ENCODE results near the gene FTSJ3. TPM values are rescaled to one million over a fixed set of nuclear protein-coding genes. Genes with fewer than 3 reads are reported as not detected.

FTSJ3 gene
- total and polyA plus RNA-seq, 2 experiments from 2014 or later = 29.2 to 61.5 TPM

DNA sequence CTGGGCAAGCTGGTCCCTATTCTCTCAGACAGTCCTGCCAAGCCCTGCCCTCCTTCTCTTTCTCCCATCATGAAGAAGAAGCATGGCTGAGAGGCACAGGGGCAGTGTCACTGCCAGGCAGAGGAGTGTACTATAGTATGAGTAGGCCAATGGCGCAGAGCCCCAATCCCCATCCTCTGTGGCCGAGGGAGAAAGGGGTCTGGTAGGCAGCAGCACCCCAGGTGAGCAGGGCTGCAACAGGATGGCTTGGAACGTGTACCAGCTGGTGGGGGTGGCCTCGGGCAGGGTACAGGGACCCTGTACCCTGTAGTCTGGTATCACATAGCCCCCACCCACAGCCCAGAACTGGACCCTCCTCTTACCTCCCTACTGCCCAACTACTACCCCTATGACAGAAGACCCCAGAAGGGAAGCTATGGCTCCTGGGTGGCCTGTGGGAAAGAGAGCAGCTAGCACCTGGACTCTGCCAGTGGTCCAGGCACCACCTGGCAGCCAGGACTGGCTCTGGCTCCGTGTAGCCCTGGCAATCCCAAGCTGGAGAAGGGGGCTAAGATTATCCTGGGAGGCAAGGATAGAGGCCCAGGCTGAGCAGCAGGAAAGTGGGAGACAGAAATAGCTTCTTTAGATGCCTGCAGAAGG, 10.6 kb upstream of the FTSJ3 start:
- Mint-ChIP-seq H3K4me3 (no peak overlapping the region), H3K9me3 (no peaks in the 10 kb centered on the region), H3K36me3 (ENCODE audit: low read depth) (peaks cover 39% of the 10 kb centered on the region), H3K4me1 (peaks cover 34% of the 10 kb centered on the region), H3K27me3 (ENCODE audit: insufficient read depth, low read depth, poor library complexity) (peaks cover 28% of the 10 kb centered on the region), H3K27ac (no peak overlapping the region; the same call in 1 of the 2 replicates)
- no peak overlapping the region for H2AFZ ChIP-seq
- 0 out of 2 replicates have a peak, but pooled peaks cover 5% of the 10 kb centered on the region for H3F3A ChIP-seq (replicated peaks; ENCODE audit: low read depth)
- H3K36me3 ChIP-seq (ENCODE audit: insufficient read depth) = peaks cover 5% of the 10 kb centered on the region; the same call in 1 of the 2 replicates
- peaks cover 7% of the 10 kb centered on the region; the same call in 1 of the 2 replicates for H4K20me1 ChIP-seq (replicated peaks; ENCODE audit: insufficient read depth)
- H3K27ac ChIP-seq (ENCODE audit: low read depth) = no peak overlapping the region
- DNase-seq (ENCODE audit: low spot score) (no peak), ATAC-seq (no peak)
- H3K4me1 ChIP-seq (ENCODE audit: insufficient read depth) = peaks cover 28% of the 10 kb centered on the region
- H3K27me3 ChIP-seq (ENCODE audit: insufficient read depth) = no peaks in the 10 kb centered on the region
- peaks cover 44% of the 10 kb centered on the region for H3K79me2 ChIP-seq (replicated peaks; ENCODE audit: insufficient read depth)
- no peak overlapping the region for H3K4me3 ChIP-seq
- H3K9me2 ChIP-seq (ENCODE audit: insufficient read depth) = no peaks in the 10 kb centered on the region
- TF ChIP-seq POLR2AphosphoS5 (IDR thresholded peaks at IDR 0.05; ENCODE audit: low read depth) (no peak), EZH2phosphoT487 (IDR thresholded peaks at IDR 0.05; ENCODE audit: unreplicated experiment) (no peak), ZNF331 (CRISPR knock-in tag; IDR thresholded peaks at IDR 0.05; ENCODE audit: low read depth) (no peak), ZNF114 (CRISPR knock-in tag; IDR thresholded peaks at IDR 0.05) (no peak), JUNB (IDR thresholded peaks at IDR 0.05; ENCODE audit: unreplicated experiment) (no peak), CREB1 (CRISPR knock-in tag; IDR thresholded peaks at IDR 0.05; ENCODE audit: low read depth) (no peak), EZH2 (IDR thresholded peaks at IDR 0.05; ENCODE audit: low read depth, unreplicated experiment) (no peak), NANOG (IDR thresholded peaks at IDR 0.05; ENCODE audit: borderline replicate concordance) (no peak), STAT1 (IDR thresholded peaks at IDR 0.05; ENCODE audit: unreplicated experiment) (no peak)
- TF ChIP-seq, protein P1, sequence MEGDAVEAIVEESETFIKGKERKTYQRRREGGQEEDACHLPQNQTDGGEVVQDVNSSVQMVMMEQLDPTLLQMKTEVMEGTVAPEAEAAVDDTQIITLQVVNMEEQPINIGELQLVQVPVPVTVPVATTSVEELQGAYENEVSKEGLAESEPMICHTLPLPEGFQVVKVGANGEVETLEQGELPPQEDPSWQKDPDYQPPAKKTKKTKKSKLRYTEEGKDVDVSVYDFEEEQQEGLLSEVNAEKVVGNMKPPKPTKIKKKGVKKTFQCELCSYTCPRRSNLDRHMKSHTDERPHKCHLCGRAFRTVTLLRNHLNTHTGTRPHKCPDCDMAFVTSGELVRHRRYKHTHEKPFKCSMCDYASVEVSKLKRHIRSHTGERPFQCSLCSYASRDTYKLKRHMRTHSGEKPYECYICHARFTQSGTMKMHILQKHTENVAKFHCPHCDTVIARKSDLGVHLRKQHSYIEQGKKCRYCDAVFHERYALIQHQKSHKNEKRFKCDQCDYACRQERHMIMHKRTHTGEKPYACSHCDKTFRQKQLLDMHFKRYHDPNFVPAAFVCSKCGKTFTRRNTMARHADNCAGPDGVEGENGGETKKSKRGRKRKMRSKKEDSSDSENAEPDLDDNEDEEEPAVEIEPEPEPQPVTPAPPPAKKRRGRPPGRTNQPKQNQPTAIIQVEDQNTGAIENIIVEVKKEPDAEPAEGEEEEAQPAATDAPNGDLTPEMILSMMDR (conservative IDR thresholded peaks at IDR 0.05; ENCODE audit: low read depth in 2 of 2) = no peak
- TF ChIP-seq, protein P2, sequence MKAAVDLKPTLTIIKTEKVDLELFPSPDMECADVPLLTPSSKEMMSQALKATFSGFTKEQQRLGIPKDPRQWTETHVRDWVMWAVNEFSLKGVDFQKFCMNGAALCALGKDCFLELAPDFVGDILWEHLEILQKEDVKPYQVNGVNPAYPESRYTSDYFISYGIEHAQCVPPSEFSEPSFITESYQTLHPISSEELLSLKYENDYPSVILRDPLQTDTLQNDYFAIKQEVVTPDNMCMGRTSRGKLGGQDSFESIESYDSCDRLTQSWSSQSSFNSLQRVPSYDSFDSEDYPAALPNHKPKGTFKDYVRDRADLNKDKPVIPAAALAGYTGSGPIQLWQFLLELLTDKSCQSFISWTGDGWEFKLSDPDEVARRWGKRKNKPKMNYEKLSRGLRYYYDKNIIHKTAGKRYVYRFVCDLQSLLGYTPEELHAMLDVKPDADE (IDR thresholded peaks at IDR 0.05) = no peak
- TF ChIP-seq, protein P3, sequence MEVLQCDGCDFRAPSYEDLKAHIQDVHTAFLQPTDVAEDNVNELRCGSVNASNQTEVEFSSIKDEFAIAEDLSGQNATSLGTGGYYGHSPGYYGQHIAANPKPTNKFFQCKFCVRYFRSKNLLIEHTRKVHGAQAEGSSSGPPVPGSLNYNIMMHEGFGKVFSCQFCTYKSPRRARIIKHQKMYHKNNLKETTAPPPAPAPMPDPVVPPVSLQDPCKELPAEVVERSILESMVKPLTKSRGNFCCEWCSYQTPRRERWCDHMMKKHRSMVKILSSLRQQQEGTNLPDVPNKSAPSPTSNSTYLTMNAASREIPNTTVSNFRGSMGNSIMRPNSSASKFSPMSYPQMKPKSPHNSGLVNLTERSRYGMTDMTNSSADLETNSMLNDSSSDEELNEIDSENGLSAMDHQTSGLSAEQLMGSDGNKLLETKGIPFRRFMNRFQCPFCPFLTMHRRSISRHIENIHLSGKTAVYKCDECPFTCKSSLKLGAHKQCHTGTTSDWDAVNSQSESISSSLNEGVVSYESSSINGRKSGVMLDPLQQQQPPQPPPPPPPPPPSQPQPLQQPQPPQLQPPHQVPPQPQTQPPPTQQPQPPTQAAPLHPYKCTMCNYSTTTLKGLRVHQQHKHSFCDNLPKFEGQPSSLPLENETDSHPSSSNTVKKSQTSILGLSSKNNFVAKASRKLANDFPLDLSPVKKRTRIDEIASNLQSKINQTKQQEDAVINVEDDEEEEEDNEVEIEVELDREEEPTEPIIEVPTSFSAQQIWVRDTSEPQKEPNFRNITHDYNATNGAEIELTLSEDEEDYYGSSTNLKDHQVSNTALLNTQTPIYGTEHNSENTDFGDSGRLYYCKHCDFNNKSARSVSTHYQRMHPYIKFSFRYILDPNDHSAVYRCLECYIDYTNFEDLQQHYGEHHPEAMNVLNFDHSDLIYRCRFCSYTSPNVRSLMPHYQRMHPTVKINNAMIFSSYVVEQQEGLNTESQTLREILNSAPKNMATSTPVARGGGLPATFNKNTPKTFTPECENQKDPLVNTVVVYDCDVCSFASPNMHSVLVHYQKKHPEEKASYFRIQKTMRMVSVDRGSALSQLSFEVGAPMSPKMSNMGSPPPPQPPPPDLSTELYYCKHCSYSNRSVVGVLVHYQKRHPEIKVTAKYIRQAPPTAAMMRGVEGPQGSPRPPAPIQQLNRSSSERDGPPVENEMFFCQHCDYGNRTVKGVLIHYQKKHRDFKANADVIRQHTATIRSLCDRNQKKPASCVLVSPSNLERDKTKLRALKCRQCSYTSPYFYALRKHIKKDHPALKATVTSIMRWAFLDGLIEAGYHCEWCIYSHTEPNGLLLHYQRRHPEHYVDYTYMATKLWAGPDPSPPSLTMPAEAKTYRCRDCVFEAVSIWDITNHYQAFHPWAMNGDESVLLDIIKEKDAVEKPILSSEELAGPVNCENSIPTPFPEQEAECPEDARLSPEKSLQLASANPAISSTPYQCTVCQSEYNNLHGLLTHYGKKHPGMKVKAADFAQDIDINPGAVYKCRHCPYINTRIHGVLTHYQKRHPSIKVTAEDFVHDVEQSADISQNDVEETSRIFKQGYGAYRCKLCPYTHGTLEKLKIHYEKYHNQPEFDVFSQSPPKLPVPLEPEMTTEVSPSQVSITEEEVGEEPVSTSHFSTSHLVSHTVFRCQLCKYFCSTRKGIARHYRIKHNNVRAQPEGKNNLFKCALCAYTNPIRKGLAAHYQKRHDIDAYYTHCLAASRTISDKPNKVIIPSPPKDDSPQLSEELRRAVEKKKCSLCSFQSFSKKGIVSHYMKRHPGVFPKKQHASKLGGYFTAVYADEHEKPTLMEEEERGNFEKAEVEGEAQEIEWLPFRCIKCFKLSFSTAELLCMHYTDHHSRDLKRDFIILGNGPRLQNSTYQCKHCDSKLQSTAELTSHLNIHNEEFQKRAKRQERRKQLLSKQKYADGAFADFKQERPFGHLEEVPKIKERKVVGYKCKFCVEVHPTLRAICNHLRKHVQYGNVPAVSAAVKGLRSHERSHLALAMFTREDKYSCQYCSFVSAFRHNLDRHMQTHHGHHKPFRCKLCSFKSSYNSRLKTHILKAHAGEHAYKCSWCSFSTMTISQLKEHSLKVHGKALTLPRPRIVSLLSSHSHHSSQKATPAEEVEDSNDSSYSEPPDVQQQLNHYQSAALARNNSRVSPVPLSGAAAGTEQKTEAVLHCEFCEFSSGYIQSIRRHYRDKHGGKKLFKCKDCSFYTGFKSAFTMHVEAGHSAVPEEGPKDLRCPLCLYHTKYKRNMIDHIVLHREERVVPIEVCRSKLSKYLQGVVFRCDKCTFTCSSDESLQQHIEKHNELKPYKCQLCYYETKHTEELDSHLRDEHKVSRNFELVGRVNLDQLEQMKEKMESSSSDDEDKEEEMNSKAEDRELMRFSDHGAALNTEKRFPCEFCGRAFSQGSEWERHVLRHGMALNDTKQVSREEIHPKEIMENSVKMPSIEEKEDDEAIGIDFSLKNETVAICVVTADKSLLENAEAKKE (CRISPR knock-in tag; IDR thresholded peaks at IDR 0.05) = no peak
- H3K4me2 ChIP-seq = peak overlapping the region; percentile 75
